ENCODE data around the gene MRPS24.
"Not testable (repeated sequence)": the region's sequence is repeated elsewhere in the genome, so short reads cannot be mapped to it uniquely, and the experiment has no call there.

The MRPS24 gene

GRCh38 chr7:43823941-43824340, 45.4 kb downstream of the MRPS24 start:
- no peak overlapping the region for H3K4me3 ChIP-seq (ENCODE audit: low read depth, low read length)
- TF ChIP-seq CTCF (IDR thresholded peaks at IDR 0.05; ENCODE audit: insufficient read depth, low read length, missing control alignments) = no peak
- no peak for DNase-seq (ENCODE audit: low read depth, low spot score)
- ChIA-PET POLR2A (no interaction called here), CTCF (interaction anchor here (11.4 kb wide), 1 partner anchor 12 kb away, joined by 133 read pairs; no protein-coding TSS in a partner anchor)

- H3K4me3 ChIP-seq (ENCODE audit: low read depth, low read length); POLR2A ChIA-PET; DNase-seq (ENCODE audit: low read depth, low spot score): not testable (repeated sequence)
- CTCF ChIA-PET = interaction anchor here (1.0 to 11.4 kb wide), 2 partner anchors 12 to 13 kb away, joined by 3 to 133 read pairs; no protein-coding TSS in a partner anchor
Observed at GRCh38 chr7:43823425-43823824, 45.9 kb downstream of the MRPS24 start.

Measured in AG04449 (cell line).